PFSK-1 (cell line): Measurements from ENCODE around the gene DDX41.

ENCODE experiments used
- POLR2AphosphoS5 ChIP-seq: IDR thresholded peaks from 2 replicates; pipeline ENCODE4 v1.6.1; 2012; ENCODE audit warnings: low read depth, mild to moderate bottlenecking, control low read depth, low read length, moderate library complexity
- REST ChIP-seq, 2 experiments: IDR thresholded peaks; 2 replicates each; pipeline versions ENCODE4 v1.6.1 to v1.8.0; 2011 to 2012; ENCODE audit warnings: low read depth in 2 of 2, low read length in 2 of 2, control low read depth in 1 of 2, inconsistent platforms in 1 of 2, mild to moderate bottlenecking in 1 of 2, moderate library complexity in 1 of 2; ENCODE audit not compliant: insufficient read depth in 1 of 2
- SIN3A ChIP-seq: IDR thresholded peaks from 2 replicates; pipeline ENCODE4 v1.6.1; 2012; ENCODE audit warnings: mild to moderate bottlenecking, low read length, moderate library complexity, borderline replicate concordance; ENCODE audit not compliant: insufficient read depth
- TAF1 ChIP-seq: IDR thresholded peaks from 2 replicates; pipeline ENCODE4 v1.6.1; 2012; ENCODE audit warnings: low read length, control low read depth, borderline replicate concordance; ENCODE audit not compliant: insufficient read depth

GRCh38 chr5:177557041-177557647 lies 40.4 kb upstream of the DDX41 start:
- TF ChIP-seq SIN3A (no peak), TAF1 (no peak), POLR2AphosphoS5 (no peak), REST (IDR thresholded peaks at IDR 0.05; ENCODE audit: insufficient read depth in 1 of 2, low read depth in 2 of 2, low read length in 2 of 2) (no peak)
